ENCODE measurements around the gene ZDHHC24. TPM values are rescaled to one million over a fixed set of nuclear protein-coding genes. Genes with fewer than 3 reads are reported as not detected.

Gene ZDHHC24
- total RNA-seq, 4 donors from 2014 or later: 7.2 to 13.0 (median 11.2) TPM

DNA sequence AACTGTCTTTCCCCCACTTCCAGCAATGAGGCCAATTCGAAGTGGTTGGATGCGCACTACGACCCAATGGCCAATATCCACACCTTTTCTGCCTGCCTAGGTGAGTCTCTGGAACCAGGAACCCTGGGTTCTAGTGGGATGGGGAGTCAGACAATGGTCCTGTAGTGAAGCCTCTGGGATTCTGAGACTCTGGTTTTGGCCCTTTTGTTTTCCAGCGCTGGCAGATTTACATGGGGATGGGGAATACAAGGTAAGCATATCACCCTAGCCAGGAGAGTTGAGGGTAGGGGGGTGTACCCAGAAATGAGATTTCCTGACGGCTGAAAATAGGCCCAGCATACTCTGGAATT, 34.9 kb downstream of the ZDHHC24 start:
- DNase-seq (no peak), ATAC-seq (no peak)
- in situ Hi-C loops (cut with MboI; ENCODE audit: low sequenced_read_pairs in 4 of 4) (no loop called here), intact Hi-C loops (cut with DNase I; ENCODE audit: low total_unique reads) (loop anchor here (1.0 to 2.0 kb wide), 2 partner anchors 31 to 44 kb away; partner anchors contain the start of genes DPP3 and PELI3)
- Histone ChIP-seq H3K4me3 (peak overlapping the region; percentile 82 to 95 (median 86)), H3K27ac (peak overlapping the region; percentile 67 to 79 (median 74)), H3K4me1 (peaks cover 11 to 17% of the 10 kb centered on the region in 2 donors), H3K9me3 (no peaks in the 10 kb centered on the region), H3K36me3 (peaks cover 0 to 26% of the 10 kb centered on the region in 2 donors), H3K27me3 (no peaks in the 10 kb centered on the region)
- no peak for TF ChIP-seq POLR2A (IDR thresholded peaks at IDR 0.05)
- TF ChIP-seq, protein P1, sequence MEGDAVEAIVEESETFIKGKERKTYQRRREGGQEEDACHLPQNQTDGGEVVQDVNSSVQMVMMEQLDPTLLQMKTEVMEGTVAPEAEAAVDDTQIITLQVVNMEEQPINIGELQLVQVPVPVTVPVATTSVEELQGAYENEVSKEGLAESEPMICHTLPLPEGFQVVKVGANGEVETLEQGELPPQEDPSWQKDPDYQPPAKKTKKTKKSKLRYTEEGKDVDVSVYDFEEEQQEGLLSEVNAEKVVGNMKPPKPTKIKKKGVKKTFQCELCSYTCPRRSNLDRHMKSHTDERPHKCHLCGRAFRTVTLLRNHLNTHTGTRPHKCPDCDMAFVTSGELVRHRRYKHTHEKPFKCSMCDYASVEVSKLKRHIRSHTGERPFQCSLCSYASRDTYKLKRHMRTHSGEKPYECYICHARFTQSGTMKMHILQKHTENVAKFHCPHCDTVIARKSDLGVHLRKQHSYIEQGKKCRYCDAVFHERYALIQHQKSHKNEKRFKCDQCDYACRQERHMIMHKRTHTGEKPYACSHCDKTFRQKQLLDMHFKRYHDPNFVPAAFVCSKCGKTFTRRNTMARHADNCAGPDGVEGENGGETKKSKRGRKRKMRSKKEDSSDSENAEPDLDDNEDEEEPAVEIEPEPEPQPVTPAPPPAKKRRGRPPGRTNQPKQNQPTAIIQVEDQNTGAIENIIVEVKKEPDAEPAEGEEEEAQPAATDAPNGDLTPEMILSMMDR (IDR thresholded peaks at IDR 0.05 in 4 of 5, conservative IDR thresholded peaks at IDR 0.05 in 1 of 5): no peak

DNA sequence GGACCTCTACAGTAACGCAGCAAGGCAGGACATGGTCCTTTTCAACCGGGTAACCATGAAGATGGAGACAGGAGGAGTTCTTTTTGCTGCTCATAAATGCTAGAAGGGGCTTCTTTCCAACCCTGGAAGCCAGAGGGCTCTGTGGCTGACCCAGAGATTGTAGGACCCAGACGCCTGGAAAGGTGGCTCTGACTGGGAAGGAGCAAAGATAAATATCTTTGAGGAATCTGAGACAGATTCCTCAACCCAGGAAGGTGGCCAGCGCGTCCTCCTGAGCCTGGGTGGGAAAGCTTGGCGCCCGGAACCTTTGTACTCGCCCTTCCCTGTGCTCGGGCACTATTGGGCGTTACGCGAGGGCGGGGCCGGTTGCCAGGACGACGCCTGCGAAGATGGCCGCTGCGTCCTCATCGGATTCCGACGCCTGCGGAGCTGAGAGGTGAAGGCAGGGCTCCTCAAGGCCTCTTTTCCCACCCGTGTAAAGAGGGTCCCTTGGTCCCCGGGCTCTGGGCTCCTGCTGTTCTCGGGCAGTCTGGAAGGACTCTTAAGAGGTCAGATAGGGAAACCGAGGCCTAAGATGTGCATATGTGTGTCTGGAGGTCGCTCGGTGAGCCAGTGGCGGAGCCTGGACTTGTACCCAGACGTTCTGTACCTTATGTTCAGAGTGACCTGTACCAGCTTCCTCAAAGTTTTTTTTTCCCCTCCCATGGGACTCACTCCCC, 35.4 kb downstream of the ZDHHC24 start, which contains the start of gene BBS1:
TSS of gene BBS1 (plus strand) at position 365 of the 719 bp plus-strand sequence. CDS start at position 390, 25 bp downstream.
- H3K4me3 ChIP-seq: peak within 1 kb of the TSS; percentile 82 to 95 (median 86)
- ATAC-seq (peak; percentile 93 to 95), DNase-seq (peak; percentile 66 to 80)
- H3K36me3 ChIP-seq: peaks cover 0 to 27% of the 10 kb centered on the region in 2 donors
- H3K4me1 ChIP-seq: peaks cover 11 to 17% of the 10 kb centered on the region in 2 donors
- H3K27me3 ChIP-seq: no peaks in the 10 kb centered on the region
- TF ChIP-seq POLR2A (IDR thresholded peaks at IDR 0.05): peak in 1 of 2 donors; percentile 20
- TF ChIP-seq, protein P1 (IDR thresholded peaks at IDR 0.05 in 4 of 5, conservative IDR thresholded peaks at IDR 0.05 in 1 of 5): peak in 1 of 5 experiments; percentile 20
- in situ Hi-C loops (cut with MboI; ENCODE audit: low sequenced_read_pairs in 4 of 4) (no loop called here), intact Hi-C loops (cut with DNase I; ENCODE audit: low total_unique reads) (loop anchor here (1.0 to 2.0 kb wide), 2 partner anchors 30 to 44 kb away; partner anchors contain the start of genes DPP3 and PELI3)
- peak within 1 kb of the TSS; percentile 67 to 79 (median 74) for H3K27ac ChIP-seq
- no peaks in the 10 kb centered on the region for H3K9me3 ChIP-seq

DNA sequence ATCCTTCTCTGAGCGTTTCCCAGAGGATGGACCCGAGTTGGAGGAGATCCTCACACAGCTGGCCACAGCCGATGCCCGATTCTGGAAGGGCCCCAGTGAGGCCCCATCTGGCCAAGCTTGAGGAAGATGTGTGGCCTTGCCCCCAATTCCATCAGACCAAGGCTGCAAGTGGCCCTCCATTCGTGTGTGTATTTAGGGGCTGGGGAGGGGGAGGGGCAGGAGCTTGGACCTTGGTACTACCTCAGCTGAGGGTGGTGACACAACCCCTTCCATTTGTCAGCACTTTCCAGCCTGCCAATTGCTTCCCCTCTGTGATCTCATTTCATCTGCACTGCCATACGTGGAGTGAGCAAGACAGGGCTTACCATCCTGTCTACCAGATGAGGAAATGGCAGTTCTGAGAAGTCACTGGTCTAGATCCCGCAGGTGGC, 36.7 kb downstream of the ZDHHC24 start:
- in situ Hi-C loops (cut with MboI; ENCODE audit: low sequenced_read_pairs in 4 of 4) (no loop called here), intact Hi-C loops (cut with DNase I; ENCODE audit: low total_unique reads) (no loop called here)

DNA sequence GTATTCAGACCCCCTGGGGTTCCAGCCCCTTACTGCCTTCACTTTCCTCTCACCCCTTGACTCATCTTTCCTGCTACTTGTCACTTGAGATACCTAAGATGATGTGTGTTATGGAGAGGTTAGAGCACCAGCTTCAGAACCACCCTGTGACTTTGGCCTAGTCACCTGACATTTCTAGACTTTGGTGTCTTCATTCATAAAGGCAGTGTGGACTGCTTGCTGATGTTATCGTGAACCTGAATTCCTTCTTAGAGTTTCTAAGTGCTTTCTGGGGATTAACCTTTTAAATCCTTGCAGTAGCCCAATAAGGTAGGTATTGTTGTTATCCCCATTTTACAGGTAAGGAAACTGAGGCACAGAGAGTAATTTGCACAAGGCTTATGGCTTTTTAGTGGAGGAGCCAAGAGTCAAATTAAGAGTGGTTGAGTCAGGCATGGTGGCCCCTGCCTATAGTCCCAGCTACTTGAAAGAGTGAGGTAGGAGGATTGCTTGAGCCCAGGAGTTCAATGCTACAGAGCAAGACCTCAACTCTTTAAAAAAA, 40.5 kb downstream of the ZDHHC24 start:
- Histone ChIP-seq H3K4me1 (peaks cover 2 to 3% of the 10 kb centered on the region in 2 donors), H3K27me3 (no peaks in the 10 kb centered on the region), H3K9me3 (no peaks in the 10 kb centered on the region), H3K27ac (no peak overlapping the region), H3K4me3 (no peak overlapping the region), H3K36me3 (peaks cover 0 to 21% of the 10 kb centered on the region in 2 donors)
- no peak for ATAC-seq
- intact Hi-C loops (cut with DNase I; ENCODE audit: low total_unique reads) (no loop called here), in situ Hi-C loops (cut with MboI; ENCODE audit: low sequenced_read_pairs in 4 of 4) (no loop called here)
- DNase-seq: no peak
- no peak for TF ChIP-seq POLR2A (IDR thresholded peaks at IDR 0.05)
- TF ChIP-seq, protein P1 (IDR thresholded peaks at IDR 0.05 in 4 of 5, conservative IDR thresholded peaks at IDR 0.05 in 1 of 5): no peak

More for the DNA sequence above, 36.7 kb downstream of the ZDHHC24 start:
- Histone ChIP-seq H3K9me3 (no peaks in the 10 kb centered on the region), H3K4me1 (peaks cover 11 to 17% of the 10 kb centered on the region in 2 donors), H3K27me3 (no peaks in the 10 kb centered on the region), H3K4me3 (no peak overlapping the region), H3K27ac (no peak overlapping the region), H3K36me3 (peaks cover 0 to 28% of the 10 kb centered on the region in 2 donors)
- no peak for TF ChIP-seq POLR2A (IDR thresholded peaks at IDR 0.05)
- TF ChIP-seq, protein P1 (IDR thresholded peaks at IDR 0.05 in 4 of 5, conservative IDR thresholded peaks at IDR 0.05 in 1 of 5): no peak
- no peak for DNase-seq
- peak in 1 of 2 donors; percentile 19 for ATAC-seq
